K562 (cell line): ENCODE data around the gene HTRA3. TPM values are rescaled to one million over a fixed set of nuclear protein-coding genes. Genes with fewer than 3 reads are reported as not detected.

ENCODE experiments used
- ATAC-seq: fragments of 200-7000 bp; cut with Tn5 transposase; 3 replicates; pipeline ENCODE4 v1.9.1; 2020; ENCODE audit warnings: moderate library complexity
- BruUV-seq: library from RNA; stranded (reverse); fragments of 400-500 nt; replicated peaks from 2 replicates; lab custom pipeline; 2021; lab: Mats Ljungman, UMichigan
- CTCF ChIA-PET: fragments of 300-600 bp; formaldehyde crosslinking; extraction: SDS; loops from one replicate; lab custom pipeline; 2021; ENCODE audit warnings: low intra/inter-chr PET ratio; lab: Yijun Ruan, JAX
- POLR2A ChIA-PET: fragments of 300-600, 350-650 bp; sonication (Branson Sonifier 250); formaldehyde crosslinking; extraction: SDS; loops from one replicate; lab custom pipeline; 2021; ENCODE audit warnings: antibody characterized with exemption, inconsistent platforms; lab: Yijun Ruan, JAX
- DNase-seq, 4 experiments: peaks; one replicate each; pipeline versions ENCODE4 v3.0.0 to v3.0.0-alpha.2; 2011 to 2018; ENCODE audit warnings: low spot score in 3 of 4, mixed read lengths in 3 of 4; ENCODE audit errors: extremely low read depth in 1 of 4
- FAIRE-seq: peaks from 2 replicates; lab custom pipeline; 2011; peaks lifted over from hg19 to GRCh38; lab: Jason Lieb, UNC
- H2AFZ ChIP-seq: 2 replicates; pipeline ENCODE4 v1.6.0; 2011; ENCODE audit warnings: low read depth, low read length, control low read depth, inconsistent platforms
- H3K27ac ChIP-seq: fragments of 200-600 bp; 3 replicates; pipeline ENCODE4 v1.8.0; 2011; ENCODE audit warnings: low read depth, mild to moderate bottlenecking, control low read depth, inconsistent platforms, low read length, moderate library complexity, mixed read lengths; ENCODE audit errors: extremely low read depth
- H3K27me3 ChIP-seq, 2 experiments: fragments of 300-600 bp in 1 of 2; 2 replicates in 1 of 2; 3 replicates in 1 of 2; pipeline versions ENCODE4 v1.6.0 to v1.8.0; 2011; ENCODE audit warnings: inconsistent platforms in 2 of 2, low read length in 2 of 2, mild to moderate bottlenecking in 1 of 2, mixed read lengths in 1 of 2, moderate library complexity in 1 of 2; ENCODE audit not compliant: control insufficient read depth in 2 of 2, insufficient read depth in 2 of 2
- H3K36me3 ChIP-seq: fragments of 300-600 bp; 3 replicates; pipeline ENCODE4 v1.8.0; 2011; ENCODE audit warnings: mild to moderate bottlenecking, low read length, inconsistent platforms; ENCODE audit not compliant: control insufficient read depth, insufficient read depth
- H3K4me1 ChIP-seq, 2 experiments: fragments of 200-600 bp in 1 of 2; replicated peaks in 1 of 2; 2 replicates in 1 of 2; 3 replicates in 1 of 2; pipeline versions ENCODE4 v1.5.1 to v1.8.0; 2011; ENCODE audit warnings: inconsistent platforms in 2 of 2, low read length in 2 of 2, mild to moderate bottlenecking in 1 of 2, mixed read lengths in 1 of 2, moderate library complexity in 1 of 2; ENCODE audit not compliant: control insufficient read depth in 2 of 2, insufficient read depth in 2 of 2
- H3K4me2 ChIP-seq: 2 replicates; pipeline ENCODE4 v1.6.1; 2011; ENCODE audit warnings: low read length, control low read depth, inconsistent platforms, mixed read lengths; ENCODE audit not compliant: insufficient read depth
- H3K4me3 ChIP-seq: fragments of 200-600 bp; sonication (generic), shearing (Covaris generic); 2 replicates; pipeline ENCODE4 v1.5.1; 2016; ENCODE audit warnings: control low read depth, inconsistent platforms
- H3K79me2 ChIP-seq: fragments of 200-600 bp; 3 replicates; pipeline ENCODE4 v1.8.0; 2011; ENCODE audit warnings: low read length, inconsistent platforms; ENCODE audit not compliant: control insufficient read depth, insufficient read depth
- H3K9ac ChIP-seq, 2 experiments: 2 replicates each; pipeline versions ENCODE4 v1.6.0 to v1.6.1; 2011; ENCODE audit warnings: low read depth in 2 of 2, low read length in 2 of 2, control low read depth in 1 of 2, inconsistent platforms in 1 of 2, mild to moderate bottlenecking in 1 of 2, mixed read lengths in 1 of 2; ENCODE audit not compliant: insufficient read depth in 1 of 2
- H3K9me1 ChIP-seq: one replicate; pipeline ENCODE4 v1.6.0; 2011; ENCODE audit warnings: inconsistent platforms, mild to moderate bottlenecking, low read length, moderate library complexity; ENCODE audit not compliant: control insufficient read depth, insufficient read depth
- H3K9me3 ChIP-seq: replicated peaks from 2 replicates; pipeline ENCODE4 v1.5.1; 2011; ENCODE audit warnings: low read depth, low read length, inconsistent platforms; ENCODE audit not compliant: control insufficient read depth, insufficient read depth
- H4K20me1 ChIP-seq: replicated peaks from 2 replicates; pipeline ENCODE4 v1.6.1; 2011; ENCODE audit warnings: low read length, inconsistent platforms, mixed read lengths; ENCODE audit not compliant: control insufficient read depth, insufficient read depth
- CHD7 ChIP-seq: fragments of 200-600 bp; sonication (generic); IDR thresholded peaks from one replicate; pipeline ENCODE4 v1.6.1; 2012; ENCODE audit warnings: mild to moderate bottlenecking, low read depth, low read length, inconsistent platforms
- ELF2 ChIP-seq: fragments of 250-450 bp; sonication (Bioruptor Pico); IDR thresholded peaks from 2 replicates; pipeline ENCODE4 v1.5.0; 2021; ENCODE audit warnings: mild to moderate bottlenecking
- MTA1 ChIP-seq: fragments of 450-650 bp; IDR thresholded peaks from 2 replicates; pipeline ENCODE4 v1.6.1; 2017; ENCODE audit warnings: borderline replicate concordance
- PHF8 ChIP-seq: fragments of 200-600 bp; sonication (generic); IDR thresholded peaks from 2 replicates; pipeline ENCODE4 v1.6.1; 2012; ENCODE audit warnings: mixed run types, mild to moderate bottlenecking, inconsistent platforms, low read length, moderate library complexity, borderline replicate concordance
- POLR3G ChIP-seq: IDR thresholded peaks from 2 replicates; pipeline ENCODE4 v1.6.1; 2011; ENCODE audit not compliant: insufficient read length, insufficient replicate concordance; ENCODE audit errors: extremely low read depth
- TBP ChIP-seq: optimal IDR thresholded peaks from 2 replicates; pipeline ENCODE3; 2011; ENCODE audit warnings: low read depth, low read length, improper control_type of control experiment
- WGBS: fragments of 100-300 bp; shearing (Covaris generic); methylation state at CpG from one replicate; pipeline ENCODE4 v1.1.6; 2016; ENCODE audit warnings: low coverage, mixed read lengths; ENCODE audit not compliant: insufficient coverage; ENCODE audit errors: missing lambda C conversion rate; 5-methylcytosine and 5-hydroxymethylcytosine counted together
- in situ Hi-C: fragments of 300-500 bp; cut with MboI; formaldehyde crosslinking; loops from 4 replicates; pipeline ENCODE4 v1.15.0; 2018; ENCODE audit warnings: inconsistent platforms, mixed read lengths
- intact Hi-C: fragments of 100-400 bp; cut with micrococcal nuclease; formaldehyde crosslinking; loops from 2 replicates; pipeline ENCODE4 v1.14.2; 2022
- polyA plus RNA-seq, 8 experiments: library from polyadenylated mRNA; depleted of rRNA in 4 of 8; stranded (reverse) in 5 of 8; unstranded in 3 of 8; fragments of >200 nt; fragmentation: Nextera tagmentation in 2 of 8; fragmentation: Illumina TruSeq in 1 of 8; extraction: Ambion mirVana in 2 of 8; extraction: Trizol in 1 of 8; gene quantifications; 2 replicates each; pipeline versions ENCODE4 v1.2.1 to v1.2.3, GENCODE V29; 2011 to 2014; ENCODE audit warnings: inconsistent platforms in 1 of 8, missing spikeins in 1 of 8
- total RNA-seq, 7 experiments: library from RNA; depleted of rRNA in 6 of 7; stranded (reverse); fragments of >200 nt in 6 of 7; fragmentation: Illumina TruSeq in 2 of 7; extraction: Trizol in 2 of 7; gene quantifications; 2 replicates each; pipeline versions ENCODE4 v1.2.1 to v1.2.3, GENCODE V29; 2011 to 2021; ENCODE audit warnings: low replicate concordance in 1 of 7
- TF ChIP-seq, protein P1 (sequence below): fragments of 450-650 bp; formaldehyde crosslinking; IDR thresholded peaks from 2 replicates; pipeline ENCODE4 v1.4.0; 2022; ENCODE audit warnings: missing genetic modification characterization
- TF ChIP-seq, protein P2 (sequence below): fragments of 450-650 bp; conservative IDR thresholded peaks from 2 replicates; pipeline ENCODE4 v1.6.1; 2016; ENCODE audit warnings: missing genetic modification characterization, low read depth, mild to moderate bottlenecking, missing compliant biosample characterization, moderate library complexity

The HTRA3 gene
- total and polyA plus RNA-seq, 9 of the 15 experiments (the other 6 are each of a cell fraction or from before 2014, with no cell fraction given) = 0.04 TPM; not detected in 8

DNA sequence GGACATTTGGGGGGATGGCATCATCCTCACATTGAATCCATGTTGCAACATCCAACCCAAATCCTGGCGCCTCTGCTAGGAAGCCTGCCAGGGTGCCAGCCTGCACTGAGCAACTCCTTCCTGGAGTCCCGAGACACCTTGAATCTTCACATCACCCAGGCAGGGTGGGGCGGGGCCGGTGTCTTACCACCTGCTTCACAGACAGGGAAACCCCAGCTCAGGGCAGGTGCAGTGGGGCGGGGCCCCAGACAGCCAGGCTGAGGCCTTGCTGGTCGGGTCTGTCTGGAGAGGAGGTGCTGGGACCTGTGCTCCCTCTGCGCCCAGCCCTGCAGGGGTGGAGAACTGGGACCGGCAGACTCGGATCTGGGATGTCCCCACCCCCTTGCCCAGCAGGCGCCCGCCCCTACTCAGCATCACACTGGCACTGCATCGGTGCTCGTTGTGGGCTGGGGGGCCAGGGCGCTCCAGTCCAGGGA, 31.5 kb upstream of the HTRA3 start:
- CTCF ChIA-PET = no interaction called here
- FAIRE-seq = no peak
- Histone ChIP-seq H3K9me3 (no peaks in the 10 kb centered on the region), H3K4me2 (no peak overlapping the region), H3K4me1 (peaks cover 6 to 25% of the 10 kb centered on the region in 2 experiments; a peak in 3 of 5 replicates), H3K4me3 (no peak overlapping the region), H3K79me2 (no peaks in the 10 kb centered on the region), H3K27me3 (peaks cover 0 to 12% of the 10 kb centered on the region in 2 experiments; a peak in 2 of 5 replicates), H4K20me1 (peaks cover 4% of the 10 kb centered on the region; the same call in 1 of the 2 replicates), H3K9ac (no peak overlapping the region), H3K36me3 (no peaks in the 10 kb centered on the region), H2AFZ (no peak overlapping the region), H3K9me1 (no peaks in the 10 kb centered on the region), H3K27ac (no peak overlapping the region)
- DNase-seq = no peak
- ATAC-seq = no peak
- POLR2A ChIA-PET = interaction anchor here (0.6 kb wide), 1 partner anchor 10 kb away, joined by 3 read pairs; no protein-coding TSS in a partner anchor
- BruUV-seq = no TSS peak
- WGBS = 20% methylated on average over 11 of the region's 14 CpGs
- intact Hi-C loops = loop anchor here (5.0 kb wide), 1 partner anchor 61 kb away; no protein-coding TSS in a partner anchor
- in situ Hi-C loops = no loop called here
- TF ChIP-seq POLR3G = no peak
- TF ChIP-seq CHD7 = no peak
- no peak for TF ChIP-seq PHF8
- TF ChIP-seq TBP = no peak
- TF ChIP-seq, protein P1, sequence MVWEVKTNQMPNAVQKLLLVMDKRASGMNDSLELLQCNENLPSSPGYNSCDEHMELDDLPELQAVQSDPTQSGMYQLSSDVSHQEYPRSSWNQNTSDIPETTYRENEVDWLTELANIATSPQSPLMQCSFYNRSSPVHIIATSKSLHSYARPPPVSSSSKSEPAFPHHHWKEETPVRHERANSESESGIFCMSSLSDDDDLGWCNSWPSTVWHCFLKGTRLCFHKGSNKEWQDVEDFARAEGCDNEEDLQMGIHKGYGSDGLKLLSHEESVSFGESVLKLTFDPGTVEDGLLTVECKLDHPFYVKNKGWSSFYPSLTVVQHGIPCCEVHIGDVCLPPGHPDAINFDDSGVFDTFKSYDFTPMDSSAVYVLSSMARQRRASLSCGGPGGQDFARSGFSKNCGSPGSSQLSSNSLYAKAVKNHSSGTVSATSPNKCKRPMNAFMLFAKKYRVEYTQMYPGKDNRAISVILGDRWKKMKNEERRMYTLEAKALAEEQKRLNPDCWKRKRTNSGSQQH (CRISPR knock-in tag) = no peak
- TF ChIP-seq, protein P2, sequence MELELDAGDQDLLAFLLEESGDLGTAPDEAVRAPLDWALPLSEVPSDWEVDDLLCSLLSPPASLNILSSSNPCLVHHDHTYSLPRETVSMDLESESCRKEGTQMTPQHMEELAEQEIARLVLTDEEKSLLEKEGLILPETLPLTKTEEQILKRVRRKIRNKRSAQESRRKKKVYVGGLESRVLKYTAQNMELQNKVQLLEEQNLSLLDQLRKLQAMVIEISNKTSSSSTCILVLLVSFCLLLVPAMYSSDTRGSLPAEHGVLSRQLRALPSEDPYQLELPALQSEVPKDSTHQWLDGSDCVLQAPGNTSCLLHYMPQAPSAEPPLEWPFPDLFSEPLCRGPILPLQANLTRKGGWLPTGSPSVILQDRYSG (tag) = no peak
- TF ChIP-seq ELF2 (CRISPR knock-in tag) = no peak
- TF ChIP-seq MTA1 = no peak
